CD14-positive monocyte (primary cell): ENCODE measurements around the gene RASA2. TPM values are rescaled to one million over a fixed set of nuclear protein-coding genes. Genes with fewer than 3 reads are reported as not detected.

Experiments used
- DNase-seq, 3 donors: peaks; one replicate each; pipeline ENCODE4 v3.0.0-alpha.2; 2011 to 2022
- H2AFZ ChIP-seq: 2 replicates; pipeline ENCODE4 v1.6.0; 2012; ENCODE audit warnings: mild to moderate bottlenecking, low read depth, low read length, inconsistent platforms; ENCODE audit not compliant: insufficient read depth, poor library complexity, severe bottlenecking
- H3K27ac ChIP-seq, 2 donors: 1 replicate in 1 of 2; 2 replicates in 1 of 2; pipeline ENCODE4 v1.5.1; 2012 to 2013; ENCODE audit warnings: low read length in 2 of 2, control low read depth in 1 of 2, inconsistent platforms in 1 of 2, low read depth in 1 of 2, mild to moderate bottlenecking in 1 of 2
- H3K27me3 ChIP-seq, 2 donors: one replicate each; pipeline versions ENCODE4 v1.6.0 to v1.6.1; 2011 to 2013; ENCODE audit warnings: low read length in 2 of 2; ENCODE audit not compliant: control insufficient read depth in 2 of 2, insufficient read depth in 2 of 2
- H3K36me3 ChIP-seq, 2 donors: replicated peaks in 1 of 2; 1 replicate in 1 of 2; 2 replicates in 1 of 2; pipeline versions ENCODE4 v1.5.1 to v1.6.1; 2012 to 2013; ENCODE audit warnings: low read length in 2 of 2, control low read depth in 1 of 2, inconsistent platforms in 1 of 2, mild to moderate bottlenecking in 1 of 2; ENCODE audit not compliant: insufficient read depth in 2 of 2, control insufficient read depth in 1 of 2
- H3K4me1 ChIP-seq, 2 donors: 1 replicate in 1 of 2; 2 replicates in 1 of 2; pipeline versions ENCODE4 v1.5.1 to v1.6.1; 2012 to 2013; ENCODE audit warnings: low read length in 2 of 2, control low read depth in 1 of 2, inconsistent platforms in 1 of 2, mild to moderate bottlenecking in 1 of 2, moderate library complexity in 1 of 2; ENCODE audit not compliant: insufficient read depth in 2 of 2, control insufficient read depth in 1 of 2
- H3K4me2 ChIP-seq: replicated peaks from 2 replicates; pipeline ENCODE3; 2012; ENCODE audit warnings: low read length, moderate library complexity, mild to moderate bottlenecking; ENCODE audit not compliant: poor library complexity, severe bottlenecking; ENCODE audit errors: extremely low read depth
- H3K4me3 ChIP-seq, 3 experiments: fragments of 200-600 bp in 1 of 3; sonication (generic) in 1 of 3; replicated peaks in 1 of 3; 1 replicate in 2 of 3; 2 replicates in 1 of 3; pipeline ENCODE4 v1.5.1; 2011 to 2013; ENCODE audit warnings: low read length in 3 of 3, mild to moderate bottlenecking in 3 of 3, control low read depth in 2 of 3, low read depth in 2 of 3, inconsistent platforms in 1 of 3, moderate library complexity in 1 of 3
- H3K79me2 ChIP-seq: 2 replicates; pipeline ENCODE4 v1.6.0; 2012; ENCODE audit warnings: mild to moderate bottlenecking, control low read depth, inconsistent platforms, low read length, moderate library complexity; ENCODE audit not compliant: insufficient read depth
- H3K9ac ChIP-seq: 2 replicates; pipeline ENCODE4 v1.6.0; 2017; ENCODE audit warnings: low read length, mild to moderate bottlenecking; ENCODE audit not compliant: insufficient read depth, poor library complexity, severe bottlenecking
- H3K9me3 ChIP-seq, 2 donors: replicated peaks in 1 of 2; 1 replicate in 1 of 2; 2 replicates in 1 of 2; pipeline versions ENCODE4 v1.5.1 to v1.6.1; 2012 to 2013; ENCODE audit warnings: low read length in 2 of 2, control low read depth in 1 of 2; ENCODE audit not compliant: control insufficient read depth in 1 of 2, insufficient read depth in 1 of 2
- H4K20me1 ChIP-seq: 2 replicates; pipeline ENCODE4 v1.6.0; 2012; ENCODE audit warnings: mild to moderate bottlenecking, low read length, control low read depth, moderate library complexity; ENCODE audit not compliant: insufficient read depth
- H3K27ac Mint-ChIP-seq, 7 donors: one replicate each; pipeline ENCODE4 v1.8.0; 2020; ENCODE audit warnings: mild to moderate bottlenecking in 7 of 7, mixed read lengths in 7 of 7, moderate library complexity in 6 of 7, inconsistent platforms in 2 of 7
- H3K27me3 Mint-ChIP-seq, 3 donors: one replicate each; pipeline ENCODE4 v1.8.0; 2021 to 2022; ENCODE audit warnings: low read depth in 3 of 3, mild to moderate bottlenecking in 3 of 3, mixed read lengths in 3 of 3, moderate library complexity in 3 of 3, inconsistent platforms in 1 of 3
- H3K36me3 Mint-ChIP-seq, 2 donors: one replicate each; pipeline ENCODE4 v1.8.0; 2020; ENCODE audit warnings: mixed read lengths in 2 of 2, inconsistent platforms in 1 of 2, mild to moderate bottlenecking in 1 of 2
- H3K4me1 Mint-ChIP-seq: one replicate; pipeline ENCODE4 v1.8.0; 2020; ENCODE audit warnings: mild to moderate bottlenecking, mixed read lengths
- H3K4me3 Mint-ChIP-seq, 2 donors: one replicate each; pipeline ENCODE4 v1.8.0; 2020; ENCODE audit warnings: mild to moderate bottlenecking in 2 of 2, mixed read lengths in 2 of 2, moderate library complexity in 1 of 2
- H3K9me3 Mint-ChIP-seq, 7 donors: one replicate each; pipeline ENCODE4 v1.8.0; 2020 to 2022; ENCODE audit warnings: mixed read lengths in 7 of 7, mild to moderate bottlenecking in 6 of 7, moderate library complexity in 6 of 7, inconsistent platforms in 2 of 7
- CTCF ChIP-seq: fragments of 200-600 bp; IDR thresholded peaks from one replicate; pipeline ENCODE4 v1.8.0; 2022; ENCODE audit warnings: antibody characterized with exemption, mild to moderate bottlenecking
- WGBS: methylation state at CpG from one replicate; pipeline ENCODE4 v1.1.5; 2013; ENCODE audit warnings: missing lambda C conversion rate; ENCODE audit not compliant: insufficient coverage; 5-methylcytosine and 5-hydroxymethylcytosine counted together
- intact Hi-C, 2 donors: fragments of 100-400 bp; cut with micrococcal nuclease; formaldehyde crosslinking; loops; one replicate each; pipeline versions ENCODE4 v1.15.0 to v1.15.1; 2023
- polyA plus RNA-seq, 3 donors: library from polyadenylated mRNA; depleted of rRNA in 1 of 3; unstranded in 2 of 3; stranded (reverse) in 1 of 3; fragments of 300-500 nt in 2 of 3; fragments of >200 nt in 1 of 3; fragmentation: Illumina TruSeq in 2 of 3; gene quantifications; 1 replicate in 2 of 3; 2 replicates in 1 of 3; pipeline ENCODE4 v1.2.3, GENCODE V29; 2012 to 2021

The RASA2 gene
- polyA plus RNA-seq, 3 donors, result 7.0 to 13.5 (median 8.8) TPM

DNA sequence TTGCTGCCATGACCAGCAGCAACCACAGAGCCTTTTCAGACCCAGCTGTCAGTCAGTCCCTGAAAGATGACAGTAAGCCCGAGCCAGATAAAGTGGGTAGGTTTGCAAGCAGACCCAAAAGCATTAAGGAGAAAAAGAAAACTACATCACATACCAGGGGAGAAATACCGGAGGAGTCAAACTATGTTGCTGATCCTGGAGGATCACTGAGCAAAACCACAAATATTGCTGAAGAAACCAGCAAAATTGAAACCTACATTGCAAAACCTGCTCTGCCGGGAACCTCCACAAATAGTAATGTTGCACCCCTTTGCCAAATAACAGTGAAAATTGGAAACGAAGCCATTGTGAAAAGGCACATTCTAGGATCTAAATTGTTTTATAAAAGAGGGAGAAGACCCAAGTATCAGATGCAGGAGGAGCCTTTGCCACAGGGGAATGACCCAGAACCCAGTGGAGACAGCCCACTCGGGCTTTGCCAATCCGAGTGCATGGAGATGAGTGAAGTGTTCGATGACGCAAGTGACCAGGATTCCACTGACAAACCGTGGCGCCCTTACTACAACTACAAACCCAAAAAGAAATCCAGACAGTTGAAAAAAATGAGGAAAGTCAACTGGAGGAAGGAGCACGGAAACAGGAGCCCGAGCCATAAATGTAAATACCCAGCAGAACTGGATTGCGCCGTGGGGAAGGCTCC is 42.1 kb upstream of the RASA2 start:
- Histone ChIP-seq H3K4me3 (no peak overlapping the region), H3K27ac (no peak overlapping the region), H3K4me1 (peaks cover 0 to 4% of the 10 kb centered on the region in 2 donors), H4K20me1 (no peaks in the 10 kb centered on the region), H3K79me2 (no peaks in the 10 kb centered on the region), H3K4me2 (no peak overlapping the region), H3K36me3 (peaks cover 28 to 49% of the 10 kb centered on the region in 2 donors), H2AFZ (no peak overlapping the region), H3K9me3 (no peaks in the 10 kb centered on the region), H3K9ac (no peak overlapping the region), H3K27me3 (no peaks in the 10 kb centered on the region)
- 100% methylated on average over 4 of the region's 14 CpGs for WGBS
- Mint-ChIP-seq H3K27ac (no peak overlapping the region), H3K27me3 (no peaks in the 10 kb centered on the region), H3K4me1 (peaks cover 11% of the 10 kb centered on the region), H3K9me3 (peaks cover 0 to 3% (median 0%) of the 10 kb centered on the region in 7 donors), H3K4me3 (no peak overlapping the region), H3K36me3 (peaks cover 52 to 53% of the 10 kb centered on the region in 2 donors)
- DNase-seq, result no peak
- no peak for TF ChIP-seq CTCF
- intact Hi-C loops, result loop anchor here (5.0 kb wide), 3 partner anchors 82 to 142 kb away; no protein-coding TSS in a partner anchor

DNA sequence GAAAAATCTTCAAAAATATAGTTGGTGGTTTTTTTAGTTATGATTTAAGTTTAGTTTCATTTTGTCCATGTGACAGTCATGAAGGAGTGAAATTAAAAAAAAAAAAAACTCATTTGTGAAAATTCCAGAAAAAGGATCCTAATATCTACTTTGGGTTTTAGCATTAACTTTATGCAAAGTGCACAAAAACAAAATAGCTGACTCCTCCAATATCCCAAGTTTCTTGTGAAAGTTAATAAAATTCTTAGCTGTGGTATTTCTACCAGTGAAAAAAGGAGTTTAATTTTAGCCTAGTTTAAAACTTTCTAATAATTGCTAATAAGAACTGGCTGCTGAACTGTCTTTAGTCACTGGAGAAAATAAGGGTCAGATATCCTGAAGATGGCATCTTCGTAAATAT is 40.8 kb upstream of the RASA2 start:
- WGBS, result no CpG with 5 or more reads among the region's 1 CpG
- no peaks in the 10 kb centered on the region for H4K20me1 ChIP-seq
- no peak overlapping the region for H3K9ac ChIP-seq
- no peak overlapping the region for H3K4me2 ChIP-seq
- no peak for DNase-seq
- H3K27me3 Mint-ChIP-seq, result no peaks in the 10 kb centered on the region
- H3K4me1 Mint-ChIP-seq, result peaks cover 10% of the 10 kb centered on the region
- no peaks in the 10 kb centered on the region for H3K9me3 ChIP-seq
- no peak overlapping the region for H3K27ac Mint-ChIP-seq
- H3K36me3 ChIP-seq, result peaks cover 28 to 49% of the 10 kb centered on the region in 2 donors
- H3K79me2 ChIP-seq, result no peaks in the 10 kb centered on the region
- H3K27ac ChIP-seq, result no peak overlapping the region
- H3K9me3 Mint-ChIP-seq, result peaks cover 0 to 3% (median 0%) of the 10 kb centered on the region in 7 donors
- intact Hi-C loops, result no loop called here
- H3K4me3 Mint-ChIP-seq, result no peak overlapping the region
- H3K36me3 Mint-ChIP-seq, result peaks cover 49% of the 10 kb centered on the region in 2 donors
- no peak for TF ChIP-seq CTCF
- no peaks in the 10 kb centered on the region for H3K27me3 ChIP-seq
- no peak overlapping the region for H2AFZ ChIP-seq
- H3K4me3 ChIP-seq, result no peak overlapping the region
- H3K4me1 ChIP-seq, result peaks cover 0 to 4% of the 10 kb centered on the region in 2 donors
